Fibroblast of villous mesenchyme (primary cell): ENCODE data around the gene AMPH. TPM values are rescaled to one million over a fixed set of nuclear protein-coding genes. Genes with fewer than 3 reads are reported as not detected.

ENCODE experiments used
- DNase-seq: peaks from one replicate; pipeline ENCODE4 v3.0.0-alpha.2; 2010; ENCODE audit warnings: low read depth
- H3K4me3 ChIP-seq: 2 replicates; pipeline ENCODE4 v1.5.1; 2011; ENCODE audit warnings: low read depth, mild to moderate bottlenecking, low read length
- CTCF ChIP-seq: IDR thresholded peaks from 2 replicates; pipeline ENCODE4 v1.5.1; 2012; ENCODE audit warnings: low read depth, mild to moderate bottlenecking, low read length; ENCODE audit not compliant: insufficient read depth
- total RNA-seq: library from RNA; depleted of rRNA; stranded (reverse); fragments of >200 nt; gene quantifications from 2 replicates; pipeline ENCODE4 v1.2.3, GENCODE V29; 2012

Gene AMPH
- total RNA-seq, 1 donor: 0.86 TPM

- no peak for DNase-seq
These were observed 198.5 kb downstream of the AMPH start for GRCh38 chr7:38432671-38433070.

GRCh38 chr7:38432080-38432479 lies 199.1 kb downstream of the AMPH start:
- TF ChIP-seq CTCF: no peak
- no peak for DNase-seq
- H3K4me3 ChIP-seq: no peak overlapping the region

More at GRCh38 chr7:38432671-38433070, 198.5 kb downstream of the AMPH start:
- H3K4me3 ChIP-seq: no peak overlapping the region
- no peak for TF ChIP-seq CTCF

- TF ChIP-seq CTCF: no peak
- no peak for DNase-seq
These were observed 202.1 kb downstream of the AMPH start for GRCh38 chr7:38429057-38429456.

GRCh38 chr7:38428041-38428440 lies 203.1 kb downstream of the AMPH start:
- H3K4me3 ChIP-seq: no peak overlapping the region
- no peak for TF ChIP-seq CTCF
- DNase-seq: no peak

More at GRCh38 chr7:38429057-38429456, 202.1 kb downstream of the AMPH start:
- no peak overlapping the region for H3K4me3 ChIP-seq

- H3K4me3 ChIP-seq: no peak overlapping the region
- DNase-seq: no peak
- no peak for TF ChIP-seq CTCF
These were observed 203.8 kb downstream of the AMPH start for GRCh38 chr7:38427279-38427955.

GRCh38 chr7:38425509-38425908 lies 205.7 kb downstream of the AMPH start:
- TF ChIP-seq CTCF: no peak
- DNase-seq: no peak
- no peak overlapping the region for H3K4me3 ChIP-seq
